Measurements from ENCODE around the gene INCA1. TPM values are rescaled to one million over a fixed set of nuclear protein-coding genes. Genes with fewer than 3 reads are reported as not detected.

The INCA1 gene
- total and polyA plus RNA-seq, 2 of the 13 experiments (the other 11 are each of a cell fraction or from before 2014, with no cell fraction given) = 0.93 to 2.6 TPM

GRCh38 chr17:4949321-4950074 lies 47.8 kb downstream of the INCA1 start (continued):
- no peak for TF ChIP-seq ZNF280D (CRISPR knock-in tag; IDR thresholded peaks at IDR 0.05)
- TF ChIP-seq CCDC6 (CRISPR knock-in tag; IDR thresholded peaks at IDR 0.05) = peak; percentile 85; the same call in 1 of the 2 replicates
- TF ChIP-seq KDM5A (IDR thresholded peaks at IDR 0.05; ENCODE audit: borderline replicate concordance, low read length) = no peak
- TF ChIP-seq RAD51 (IDR thresholded peaks at IDR 0.05; ENCODE audit: borderline replicate concordance) = no peak
- no peak for TF ChIP-seq NBN (conservative IDR thresholded peaks at IDR 0.05)
- no peak for TF ChIP-seq KMT2B (CRISPR knock-in tag; IDR thresholded peaks at IDR 0.05)
- no peak for TF ChIP-seq PAX8 (CRISPR knock-in tag; IDR thresholded peaks at IDR 0.05; ENCODE audit: borderline replicate concordance)
- no peak for TF ChIP-seq HNRNPLL (IDR thresholded peaks at IDR 0.05; ENCODE audit: low read depth, low read length, poor library complexity, severe bottlenecking)
- TF ChIP-seq KLF15 (CRISPR knock-in tag; IDR thresholded peaks at IDR 0.05; ENCODE audit: borderline replicate concordance) = no peak; the same call in 1 of the 2 replicates
- no peak for TF ChIP-seq GRHL1 (CRISPR knock-in tag; conservative IDR thresholded peaks at IDR 0.05)
- no peak for TF ChIP-seq ZNF10 (CRISPR knock-in tag; IDR thresholded peaks at IDR 0.05; ENCODE audit: borderline replicate concordance, low read depth)
- no peak for TF ChIP-seq ZNF253 (CRISPR knock-in tag; IDR thresholded peaks at IDR 0.05; ENCODE audit: borderline replicate concordance)
- peak; percentile 53 for TF ChIP-seq PAXIP1 (CRISPR knock-in tag; conservative IDR thresholded peaks at IDR 0.05)
- TF ChIP-seq ZNF580 (CRISPR knock-in tag; IDR thresholded peaks at IDR 0.05; ENCODE audit: borderline replicate concordance, low read depth) = no peak; the same call in 1 of the 2 replicates
- no peak for TF ChIP-seq TCF12 (IDR thresholded peaks at IDR 0.05)
- TF ChIP-seq TCF12 (CRISPR knock-in tag; IDR thresholded peaks at IDR 0.05) = peak; percentile 75; the same call in 1 of the 2 replicates
- no peak for TF ChIP-seq ZZZ3 (CRISPR knock-in tag; IDR thresholded peaks at IDR 0.05; ENCODE audit: borderline replicate concordance)

All from HepG2 (cell line).